Left colon (tissue), 2 donors: ENCODE results near the gene DUSP28. TPM values are rescaled to one million over a fixed set of nuclear protein-coding genes. Genes with fewer than 3 reads are reported as not detected.

Experiments used
- ATAC-seq: fragments of 200-7000 bp; cut with Tn5 transposase; one replicate; pipeline ENCODE4 v1.9.1; 2020; ENCODE audit warnings: mild to moderate bottlenecking, moderate library complexity
- DNase-seq, 2 donors: peaks; one replicate each; pipeline ENCODE4 v3.0.0-alpha.2; 2020
- intact Hi-C, 2 donors: fragments of 100-400 bp; cut with DNase I in 1 of 2; cut with micrococcal nuclease in 1 of 2; formaldehyde crosslinking; loops; one replicate each; pipeline versions ENCODE4 v1.11.2 to v1.14.0; 2022; cut with DNase I, micrococcal nuclease
- total RNA-seq, 2 donors: library from RNA; stranded (reverse); fragmentation: NEBNext Ultra II Directional; extraction: Animal tissue kit (Norgen Biotek cat#: 25700); gene quantifications; one replicate each; pipeline ENCODE4 v1.2.1, GENCODE V29; 2021
- donor health status: DM: no; HTN: no; CAD: no.
- donor health status: DM: yes; HTN: yes; CAD: no.

DUSP28 gene
- total RNA-seq, 2 donors from 2014 or later: 4.1 to 6.0 TPM

- intact Hi-C loops: no loop called here
- DNase-seq (peak; percentile 52 to 77), ATAC-seq (peak; percentile 16)
These were observed 8.7 kb downstream of the DUSP28 start for GRCh38 chr2:240568678-240569522.

- intact Hi-C loops: no loop called here
- peak in 1 of 2 donors; percentile 33 for DNase-seq
These were observed 9.4 kb downstream of the DUSP28 start for GRCh38 chr2:240569523-240569997.

GRCh38 chr2:240569998-240570530 is 9.9 kb downstream of the DUSP28 start:
- intact Hi-C loops: no loop called here
- ATAC-seq: no peak
- DNase-seq: peak in 1 of 2 donors; percentile 36

More at GRCh38 chr2:240569523-240569997, 9.4 kb downstream of the DUSP28 start:
- ATAC-seq: no peak

GRCh38 chr2:240570531-240571313 is 10.6 kb downstream of the DUSP28 start:
- ATAC-seq (no peak), DNase-seq (peak; percentile 8 to 25)
- intact Hi-C loops: no loop called here

- intact Hi-C loops: no loop called here
- DNase-seq (peak in 1 of 2 donors; percentile 17), ATAC-seq (no peak)
These were observed 11.3 kb downstream of the DUSP28 start for GRCh38 chr2:240571314-240571973.

- intact Hi-C loops: no loop called here
- no peak for ATAC-seq
- DNase-seq: peak in 1 of 2 donors; percentile 19
These were observed 12.2 kb downstream of the DUSP28 start for GRCh38 chr2:240572141-240573031.

- ATAC-seq (no peak), DNase-seq (no peak)
- intact Hi-C loops: no loop called here
These were observed 12.9 kb downstream of the DUSP28 start for GRCh38 chr2:240573071-240573515.

- intact Hi-C loops: no loop called here
- ATAC-seq (no peak), DNase-seq (no peak)
These were observed 13.6 kb downstream of the DUSP28 start for GRCh38 chr2:240573516-240574385.

- DNase-seq: no peak
- ATAC-seq: no peak
- intact Hi-C loops: no loop called here
These were observed 14.4 kb downstream of the DUSP28 start for GRCh38 chr2:240574386-240575100.

- DNase-seq (no peak), ATAC-seq (no peak)
- intact Hi-C loops: no loop called here
These were observed 15.2 kb downstream of the DUSP28 start for GRCh38 chr2:240575101-240575965.

- DNase-seq (no peak), ATAC-seq (no peak)
- intact Hi-C loops: no loop called here
These were observed 15.9 kb downstream of the DUSP28 start for GRCh38 chr2:240576036-240576435.

- ATAC-seq: no peak
- intact Hi-C loops: no loop called here
- no peak for DNase-seq
These were observed 16.5 kb downstream of the DUSP28 start for GRCh38 chr2:240576436-240577205.

- intact Hi-C loops: no loop called here
- ATAC-seq (no peak), DNase-seq (no peak)
These were observed 17.3 kb downstream of the DUSP28 start for GRCh38 chr2:240577281-240578109.

- DNase-seq (no peak), ATAC-seq (peak; percentile 4)
- intact Hi-C loops: no loop called here
These were observed 17.9 kb downstream of the DUSP28 start for GRCh38 chr2:240578110-240578450.
